ENCODE measurements around the gene CNTN5.

Gene CNTN5

DNA sequence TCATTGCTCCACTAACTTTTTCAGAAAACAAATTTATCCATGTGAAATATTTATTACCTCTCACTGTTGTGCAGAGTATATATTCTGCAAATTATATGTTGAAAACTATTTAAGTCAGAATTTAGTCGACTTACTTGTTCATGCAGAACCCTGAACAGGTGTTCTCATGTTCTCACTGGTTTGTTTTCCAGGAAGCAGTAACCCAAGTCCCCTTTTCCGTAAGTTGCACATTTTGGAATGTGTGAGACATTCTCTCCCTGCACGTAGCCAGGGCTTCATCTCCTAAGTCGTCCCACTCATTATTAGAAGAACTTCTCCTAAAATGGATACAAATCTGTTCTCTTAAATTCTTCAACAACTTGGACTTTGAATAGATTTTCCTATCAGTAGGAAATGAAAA is 524.9 kb downstream of the CNTN5 start:
- H3K9me3 ChIP-seq (ENCODE audit: control insufficient read depth, low read length), result no peaks in the 10 kb centered on the region
- H3K36me3 ChIP-seq (ENCODE audit: control insufficient read depth, insufficient read depth, low read length), result no peaks in the 10 kb centered on the region
- H3K4me1 ChIP-seq (ENCODE audit: control insufficient read depth, insufficient read depth, low read length, poor library complexity, severe bottlenecking), result no peaks in the 10 kb centered on the region
- 97 to 100% methylated on average over 4 of the region's 4 CpGs for WGBS, 2 experiments (ENCODE audit: insufficient coverage in 2 of 2)
- H3K4me3 ChIP-seq (ENCODE audit: extremely low read depth, insufficient read depth, low read length, poor library complexity, severe bottlenecking), result no peak overlapping the region
- H3K27ac ChIP-seq (ENCODE audit: low read depth, low read length, severe bottlenecking), result no peak overlapping the region

DNA sequence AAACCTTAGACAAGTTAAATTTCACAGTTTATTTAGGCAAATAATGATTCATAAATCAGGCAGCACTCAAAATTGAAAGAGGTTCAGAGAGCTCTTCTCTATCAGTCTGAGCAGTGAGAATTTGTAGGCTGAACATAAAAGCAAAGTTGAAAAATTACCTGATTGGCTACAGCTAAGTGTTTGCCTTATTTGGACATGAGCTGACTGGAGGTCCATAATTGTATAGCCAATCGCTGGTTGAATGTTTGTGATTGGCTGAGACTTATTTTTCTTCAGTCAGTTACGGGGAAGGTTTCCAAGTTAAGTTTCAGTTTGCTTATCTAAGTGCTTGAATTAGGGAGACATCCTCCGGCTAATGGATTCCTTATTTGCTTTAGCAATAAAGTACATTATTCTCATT is 527.5 kb downstream of the CNTN5 start:
- H3K27ac ChIP-seq (ENCODE audit: low read depth, low read length, severe bottlenecking), result no peak overlapping the region
- H3K4me1 ChIP-seq (ENCODE audit: control insufficient read depth, insufficient read depth, low read length, poor library complexity, severe bottlenecking), result no peaks in the 10 kb centered on the region
- H3K4me3 ChIP-seq (ENCODE audit: extremely low read depth, insufficient read depth, low read length, poor library complexity, severe bottlenecking), result no peak overlapping the region
- H3K9me3 ChIP-seq (ENCODE audit: control insufficient read depth, low read length), result no peaks in the 10 kb centered on the region
- WGBS, 2 experiments (ENCODE audit: insufficient coverage in 2 of 2), result 92% methylated on average over 1 of the region's 3 CpGs; no CpG with 5 or more reads in 1 of the 2 experiments
- H3K36me3 ChIP-seq (ENCODE audit: control insufficient read depth, insufficient read depth, low read length), result no peaks in the 10 kb centered on the region

DNA sequence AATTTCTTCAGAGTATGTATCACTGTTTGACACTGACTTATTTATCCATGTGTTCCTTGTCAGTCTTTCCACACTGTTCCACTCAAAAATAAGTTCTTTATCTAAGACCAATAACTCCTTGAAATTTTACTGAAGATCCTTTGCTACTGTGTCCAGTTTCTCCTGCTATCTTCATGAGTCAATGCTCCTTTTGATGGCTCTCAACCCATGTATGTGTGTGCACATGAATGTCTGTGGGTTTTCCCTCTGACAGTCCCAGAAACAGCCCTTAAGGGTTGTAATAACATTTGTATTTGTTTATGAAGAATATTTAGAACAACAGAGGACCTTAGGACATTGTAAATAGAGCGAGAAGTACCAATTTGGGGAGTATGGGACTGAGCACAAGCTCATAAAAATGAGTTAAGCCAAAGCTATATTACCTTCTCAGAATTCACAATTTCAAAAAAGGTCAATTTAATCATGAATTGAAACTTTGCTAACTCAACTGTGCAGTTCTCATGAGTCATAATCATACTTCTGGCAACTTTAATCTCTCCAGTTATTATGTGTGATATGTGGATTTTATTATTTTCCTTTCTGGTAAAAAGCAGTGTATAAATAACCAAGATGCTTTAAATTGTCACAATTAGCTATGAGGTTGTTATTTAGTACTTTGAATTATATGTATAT is 533.6 kb downstream of the CNTN5 start:
- no peaks in the 10 kb centered on the region for H3K9me3 ChIP-seq (ENCODE audit: control insufficient read depth, low read length)
- H3K4me3 ChIP-seq (ENCODE audit: extremely low read depth, insufficient read depth, low read length, poor library complexity, severe bottlenecking), result no peak overlapping the region
- no peak overlapping the region for H3K27ac ChIP-seq (ENCODE audit: low read depth, low read length, severe bottlenecking)
- WGBS, 2 experiments (ENCODE audit: insufficient coverage in 2 of 2), result no CpG with 5 or more reads among the region's 1 CpG
- H3K4me1 ChIP-seq (ENCODE audit: control insufficient read depth, insufficient read depth, low read length, poor library complexity, severe bottlenecking), result no peaks in the 10 kb centered on the region
- no peaks in the 10 kb centered on the region for H3K36me3 ChIP-seq (ENCODE audit: control insufficient read depth, insufficient read depth, low read length)

DNA sequence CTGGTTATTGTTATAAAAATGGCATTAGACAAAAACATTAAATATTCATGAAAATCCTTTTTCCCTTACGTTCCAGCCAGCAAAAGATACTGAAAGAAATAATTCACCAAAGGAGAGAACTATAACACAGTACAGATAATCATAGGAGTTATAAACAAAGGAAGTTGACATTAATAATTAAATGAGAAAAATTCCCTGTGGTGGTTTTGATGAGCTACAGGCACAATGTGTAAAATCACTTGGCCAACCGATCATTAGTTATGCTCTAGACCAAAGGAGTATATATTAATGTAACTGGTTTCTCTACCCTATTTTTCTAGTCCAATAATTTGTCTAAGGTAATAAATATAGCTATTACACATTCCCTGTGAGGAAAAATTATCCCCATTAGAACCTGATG is 534.7 kb downstream of the CNTN5 start:
- H3K4me3 ChIP-seq (ENCODE audit: extremely low read depth, insufficient read depth, low read length, poor library complexity, severe bottlenecking), result no peak overlapping the region
- no peak overlapping the region for H3K27ac ChIP-seq (ENCODE audit: low read depth, low read length, severe bottlenecking)
- WGBS, 2 experiments (ENCODE audit: insufficient coverage in 2 of 2), result no CpG with 5 or more reads among the region's 2 CpGs
- H3K9me3 ChIP-seq (ENCODE audit: control insufficient read depth, low read length), result no peaks in the 10 kb centered on the region
- no peaks in the 10 kb centered on the region for H3K4me1 ChIP-seq (ENCODE audit: control insufficient read depth, insufficient read depth, low read length, poor library complexity, severe bottlenecking)
- no peaks in the 10 kb centered on the region for H3K36me3 ChIP-seq (ENCODE audit: control insufficient read depth, insufficient read depth, low read length)

DNA sequence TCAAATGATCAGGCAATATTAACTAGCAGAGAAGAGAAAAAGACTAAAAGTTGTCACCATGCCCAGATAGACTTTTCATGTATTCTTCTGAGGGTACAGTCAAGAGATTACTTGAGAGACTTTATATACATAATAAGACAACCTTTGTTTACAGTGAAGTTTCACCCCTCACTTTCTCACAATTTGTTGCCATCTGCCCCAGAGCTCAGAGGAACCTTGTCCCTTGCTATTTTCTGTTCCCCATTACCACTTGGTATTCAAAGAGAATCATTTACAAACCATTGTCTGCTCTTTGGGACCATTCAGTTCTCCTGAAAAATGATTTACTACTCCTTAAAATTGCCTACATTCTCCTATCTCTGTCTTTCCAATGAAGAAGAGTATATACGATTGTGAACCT is 544.6 kb downstream of the CNTN5 start:
- Histone ChIP-seq H3K36me3 (ENCODE audit: control insufficient read depth, insufficient read depth, low read length) (no peaks in the 10 kb centered on the region), H3K9me3 (ENCODE audit: control insufficient read depth, low read length) (no peaks in the 10 kb centered on the region), H3K27ac (ENCODE audit: low read depth, low read length, severe bottlenecking) (no peak overlapping the region), H3K4me3 (ENCODE audit: extremely low read depth, insufficient read depth, low read length, poor library complexity, severe bottlenecking) (no peak overlapping the region), H3K4me1 (ENCODE audit: control insufficient read depth, insufficient read depth, low read length, poor library complexity, severe bottlenecking) (no peaks in the 10 kb centered on the region)
- no CpG with 5 or more reads among the region's 1 CpG for WGBS, 2 experiments (ENCODE audit: insufficient coverage in 2 of 2)

DNA sequence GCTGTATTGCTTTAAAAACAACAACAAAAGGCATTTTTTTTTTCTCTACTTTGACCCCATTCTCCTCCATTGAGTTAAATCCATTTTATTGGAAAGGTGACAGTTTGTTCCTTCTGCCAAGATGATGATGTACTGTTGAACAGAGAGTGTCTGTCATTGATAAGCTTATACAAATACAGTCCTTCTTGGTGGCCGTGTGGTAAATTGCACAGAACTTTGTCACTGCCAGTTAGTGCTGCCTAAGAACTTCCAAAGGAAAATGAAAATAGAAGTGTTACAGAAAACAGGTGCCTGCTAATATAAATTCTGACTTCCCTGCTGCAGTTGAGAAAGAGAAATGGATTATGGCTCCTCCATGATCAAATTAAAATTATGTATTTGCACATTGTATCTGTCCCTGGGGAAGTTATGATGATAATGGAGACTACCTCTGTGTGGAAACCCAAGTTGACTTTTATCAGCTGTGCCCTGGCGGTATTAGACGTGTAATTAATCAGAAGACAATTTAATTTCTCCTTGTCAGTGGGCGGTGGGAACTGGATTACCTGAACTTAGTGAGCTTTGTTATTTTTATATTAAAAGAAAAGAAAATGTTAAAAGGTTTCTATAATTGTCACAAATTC is 546.7 kb downstream of the CNTN5 start:
- 67 to 90% methylated on average over 1 to 2 of the region's 4 CpGs for WGBS, 2 experiments (ENCODE audit: insufficient coverage in 2 of 2)
- Histone ChIP-seq H3K4me3 (ENCODE audit: extremely low read depth, insufficient read depth, low read length, poor library complexity, severe bottlenecking) (no peak overlapping the region), H3K4me1 (ENCODE audit: control insufficient read depth, insufficient read depth, low read length, poor library complexity, severe bottlenecking) (no peaks in the 10 kb centered on the region)

DNA sequence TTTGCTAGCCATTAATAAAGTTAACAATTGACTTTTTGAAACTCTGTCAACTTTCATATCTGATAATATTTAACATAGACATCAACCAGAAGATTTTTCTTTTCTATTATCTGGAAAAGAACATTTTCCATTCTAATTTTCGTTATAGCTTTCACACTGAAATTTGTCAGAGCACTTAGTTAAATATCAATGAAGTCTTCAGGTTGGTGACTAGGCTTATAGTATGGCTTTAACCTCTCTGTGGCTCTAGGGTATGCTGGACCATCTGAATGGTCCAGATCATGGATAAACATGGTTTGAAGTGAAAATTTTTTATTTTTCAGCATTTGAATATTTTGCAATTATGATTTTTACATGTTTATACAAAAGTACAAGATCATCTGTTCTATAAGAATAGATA is 548.1 kb downstream of the CNTN5 start:
- no CpG with 5 or more reads among the region's 1 CpG for WGBS, 2 experiments (ENCODE audit: insufficient coverage in 2 of 2)

More for the DNA sequence above, 546.7 kb downstream of the CNTN5 start:
- no peak overlapping the region for H3K27ac ChIP-seq (ENCODE audit: low read depth, low read length, severe bottlenecking)
- no peaks in the 10 kb centered on the region for H3K36me3 ChIP-seq (ENCODE audit: control insufficient read depth, insufficient read depth, low read length)
- H3K9me3 ChIP-seq (ENCODE audit: control insufficient read depth, low read length), result no peaks in the 10 kb centered on the region

DNA sequence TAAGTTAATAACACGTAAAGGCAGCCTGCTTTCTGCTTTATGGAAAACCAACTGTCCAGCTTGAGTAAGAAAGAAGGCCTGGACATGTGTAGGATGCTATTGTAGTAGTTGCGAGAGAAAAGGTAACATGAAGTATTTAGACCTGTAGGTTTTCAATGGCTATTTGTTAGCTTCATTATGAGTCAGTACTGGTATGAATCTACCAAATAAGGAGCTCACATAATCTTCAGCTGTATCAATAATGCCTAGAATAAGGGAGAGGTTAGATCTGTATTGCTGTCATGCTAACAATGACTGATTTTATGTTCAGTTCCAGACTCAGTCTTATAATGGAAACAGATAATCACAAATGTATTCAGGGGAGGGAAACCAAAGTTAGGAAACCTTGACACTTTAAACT is 550.3 kb downstream of the CNTN5 start:
- WGBS, 2 experiments (ENCODE audit: insufficient coverage in 2 of 2), result 6 to 50% methylated on average over 1 to 2 of the region's 2 CpGs
- Histone ChIP-seq H3K4me3 (ENCODE audit: extremely low read depth, insufficient read depth, low read length, poor library complexity, severe bottlenecking) (no peak overlapping the region), H3K27ac (ENCODE audit: low read depth, low read length, severe bottlenecking) (no peak overlapping the region), H3K4me1 (ENCODE audit: control insufficient read depth, insufficient read depth, low read length, poor library complexity, severe bottlenecking) (no peaks in the 10 kb centered on the region), H3K9me3 (ENCODE audit: control insufficient read depth, low read length) (no peaks in the 10 kb centered on the region), H3K36me3 (ENCODE audit: control insufficient read depth, insufficient read depth, low read length) (no peaks in the 10 kb centered on the region)

More for the DNA sequence above, 548.1 kb downstream of the CNTN5 start:
- H3K4me3 ChIP-seq (ENCODE audit: extremely low read depth, insufficient read depth, low read length, poor library complexity, severe bottlenecking), result no peak overlapping the region
- no peaks in the 10 kb centered on the region for H3K9me3 ChIP-seq (ENCODE audit: control insufficient read depth, low read length)
- H3K27ac ChIP-seq (ENCODE audit: low read depth, low read length, severe bottlenecking), result no peak overlapping the region
- no peaks in the 10 kb centered on the region for H3K36me3 ChIP-seq (ENCODE audit: control insufficient read depth, insufficient read depth, low read length)
- no peaks in the 10 kb centered on the region for H3K4me1 ChIP-seq (ENCODE audit: control insufficient read depth, insufficient read depth, low read length, poor library complexity, severe bottlenecking)

DNA sequence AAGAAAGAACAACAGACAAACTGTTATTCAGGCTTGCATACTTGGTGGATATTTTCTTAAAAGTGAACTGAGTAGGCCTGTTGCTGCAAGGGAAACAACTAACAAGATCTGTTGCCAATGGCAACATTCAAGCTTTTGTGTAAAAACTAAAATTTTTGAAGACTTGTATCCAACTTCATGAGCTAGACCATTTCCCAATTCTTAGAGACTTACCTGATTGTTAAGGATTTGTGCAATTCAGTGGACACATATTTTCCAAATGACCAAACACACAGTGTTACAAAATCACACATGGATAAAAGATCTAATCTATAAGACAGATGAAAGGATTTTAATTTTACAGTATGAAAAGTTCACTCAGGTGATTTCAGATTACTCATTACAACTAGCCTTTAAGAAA is 564.1 kb downstream of the CNTN5 start:
- H3K36me3 ChIP-seq (ENCODE audit: control insufficient read depth, insufficient read depth, low read length), result no peaks in the 10 kb centered on the region
- H3K9me3 ChIP-seq (ENCODE audit: control insufficient read depth, low read length), result no peaks in the 10 kb centered on the region
- no peaks in the 10 kb centered on the region for H3K4me1 ChIP-seq (ENCODE audit: control insufficient read depth, insufficient read depth, low read length, poor library complexity, severe bottlenecking)

DNA sequence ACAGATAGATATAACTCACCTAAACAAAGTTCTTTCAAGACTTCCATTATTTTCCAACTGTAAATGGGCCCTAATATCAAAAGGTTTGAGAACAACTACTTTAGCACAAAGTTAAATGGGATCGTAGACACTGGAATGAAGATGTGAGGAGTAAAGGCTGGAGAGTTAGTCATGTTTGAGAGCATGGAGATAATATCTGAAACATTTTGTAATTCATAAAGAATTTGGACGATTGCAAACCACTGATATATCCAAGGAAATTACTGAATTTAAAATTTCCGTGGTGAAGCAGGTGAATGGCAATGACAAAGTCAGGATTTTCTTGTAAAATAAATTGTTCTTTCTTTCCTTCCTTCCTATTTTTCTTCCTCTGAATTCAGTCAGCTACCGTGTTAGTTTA is 564.9 kb downstream of the CNTN5 start:
- no peaks in the 10 kb centered on the region for H3K9me3 ChIP-seq (ENCODE audit: control insufficient read depth, low read length)
- no peaks in the 10 kb centered on the region for H3K4me1 ChIP-seq (ENCODE audit: control insufficient read depth, insufficient read depth, low read length, poor library complexity, severe bottlenecking)
- no peak overlapping the region for H3K27ac ChIP-seq (ENCODE audit: low read depth, low read length, severe bottlenecking)
- no peak overlapping the region for H3K4me3 ChIP-seq (ENCODE audit: extremely low read depth, insufficient read depth, low read length, poor library complexity, severe bottlenecking)
- no peaks in the 10 kb centered on the region for H3K36me3 ChIP-seq (ENCODE audit: control insufficient read depth, insufficient read depth, low read length)
- no CpG with 5 or more reads among the region's 4 CpGs for WGBS, 2 experiments (ENCODE audit: insufficient coverage in 2 of 2)

More for the DNA sequence above, 564.1 kb downstream of the CNTN5 start:
- Histone ChIP-seq H3K27ac (ENCODE audit: low read depth, low read length, severe bottlenecking) (no peak overlapping the region), H3K4me3 (ENCODE audit: extremely low read depth, insufficient read depth, low read length, poor library complexity, severe bottlenecking) (no peak overlapping the region)

DNA sequence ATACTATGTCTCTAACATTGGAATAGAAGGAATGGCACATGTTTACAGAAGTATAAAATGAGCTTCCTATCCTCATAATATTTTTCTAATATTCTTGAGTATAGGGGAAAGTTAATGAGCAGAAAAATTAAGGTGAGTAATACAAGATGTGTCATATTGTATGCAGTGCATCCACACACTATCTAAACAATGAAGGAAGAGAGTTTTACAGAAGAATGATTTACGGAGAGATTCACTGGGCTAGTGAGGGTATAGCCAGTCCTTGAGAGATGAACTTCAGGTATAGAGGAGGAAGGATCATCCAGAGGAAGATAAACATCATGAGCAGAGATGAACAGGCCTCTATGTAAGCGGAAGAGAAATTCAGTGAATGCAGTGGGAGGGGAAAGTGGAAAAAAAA is 569.0 kb downstream of the CNTN5 start:
- Histone ChIP-seq H3K27ac (ENCODE audit: low read depth, low read length, severe bottlenecking) (no peak overlapping the region), H3K4me1 (ENCODE audit: control insufficient read depth, insufficient read depth, low read length, poor library complexity, severe bottlenecking) (no peaks in the 10 kb centered on the region), H3K9me3 (ENCODE audit: control insufficient read depth, low read length) (no peaks in the 10 kb centered on the region), H3K4me3 (ENCODE audit: extremely low read depth, insufficient read depth, low read length, poor library complexity, severe bottlenecking) (no peak overlapping the region), H3K36me3 (ENCODE audit: control insufficient read depth, insufficient read depth, low read length) (no peaks in the 10 kb centered on the region)
- 75 to 100% methylated on average over 1 of the region's 2 CpGs for WGBS, 2 experiments (ENCODE audit: insufficient coverage in 2 of 2)

Data from mesodermal cell (in vitro differentiated cells).